ENCODE measurements around the gene MAGI2.

DNA sequence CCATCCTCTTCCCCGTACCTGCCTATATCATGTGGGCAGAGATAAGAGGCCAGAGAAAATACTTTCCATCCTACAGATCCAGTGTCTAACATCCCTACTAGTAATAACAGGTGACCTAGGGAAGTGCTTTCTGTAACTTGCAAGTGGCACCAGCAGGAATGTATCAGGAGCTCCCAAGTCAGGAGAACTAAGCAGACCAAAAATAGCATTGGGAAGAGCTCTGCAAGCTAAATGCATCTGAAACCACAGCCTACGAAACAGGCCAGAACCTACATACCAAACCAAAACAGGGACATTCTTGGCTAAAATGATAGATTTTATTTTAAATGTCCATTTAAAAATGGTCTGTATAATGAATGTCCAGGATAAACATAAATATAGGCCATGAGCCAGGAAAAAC, 974.1 kb downstream of the MAGI2 start:
- TF ChIP-seq CTCF (conservative IDR thresholded peaks at IDR 0.05; ENCODE audit: low read depth, low read length) = no peak
- no peak for TF ChIP-seq EZH2 (IDR thresholded peaks at IDR 0.05; ENCODE audit: borderline replicate concordance, low read depth, low read length, poor library complexity, severe bottlenecking)

Data from A673 (cell line).